SHP77 treated with DMSO at 0.1 percent for 48 hours (cell line): Measurements from ENCODE around the gene ARPC2.

Source experiments
- DNase-seq: peaks from one replicate; lab custom pipeline; 2025; lab: John Stamatoyannopoulos, UW

ARPC2 gene

DNA sequence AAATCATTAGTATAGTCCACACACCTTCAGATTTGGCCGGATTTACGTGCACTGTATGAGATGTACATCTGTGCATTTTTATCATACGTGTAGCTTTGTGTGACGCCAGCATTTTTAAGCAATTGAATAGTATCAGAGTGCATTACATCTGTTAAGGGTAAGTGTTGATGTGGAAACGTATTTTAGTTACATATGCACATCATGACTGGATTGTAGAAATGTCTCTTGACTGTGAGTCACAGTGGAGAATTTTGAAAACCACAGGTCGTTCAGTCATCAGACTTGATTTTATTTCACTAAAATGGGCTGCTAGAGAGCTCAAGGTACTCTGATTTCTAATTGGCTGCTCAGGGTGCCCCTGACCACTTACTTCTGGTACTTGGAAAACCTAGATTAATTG, 38.5 kb downstream of the ARPC2 start:
- DNase-seq: no peak

GRCh38 chr2:218256612-218257350, 39.8 kb downstream of the ARPC2 start:
- no peak for DNase-seq

DNA sequence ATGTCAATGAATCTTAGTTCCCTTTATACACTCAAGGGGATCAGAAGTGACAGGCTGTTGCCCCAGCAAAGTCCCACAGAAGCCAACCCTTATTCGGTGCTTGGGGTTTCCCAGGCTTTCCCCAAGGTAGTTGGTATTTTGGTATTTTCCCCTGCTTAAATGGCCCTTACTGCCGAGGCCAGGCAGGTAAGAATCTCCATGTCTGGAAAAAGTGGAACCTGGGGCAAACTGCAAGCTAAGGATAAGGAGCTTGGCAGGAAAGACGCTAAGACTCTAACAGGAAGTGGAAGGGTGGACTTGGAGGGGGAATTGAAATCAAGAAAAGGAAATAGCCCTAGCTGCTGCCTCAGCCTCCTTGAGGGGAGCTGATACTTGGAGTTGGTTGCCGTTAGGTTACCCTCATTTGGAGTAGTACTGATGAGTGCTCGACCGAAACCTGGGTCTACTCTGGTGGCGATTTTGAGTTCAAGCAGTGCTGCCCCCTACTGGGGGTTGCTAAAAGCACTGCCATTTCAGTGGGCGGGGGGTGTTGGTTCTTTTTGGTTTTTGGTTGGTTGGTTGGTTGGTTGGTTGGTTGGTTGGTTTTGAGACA, 40.5 kb downstream of the ARPC2 start:
- no peak for DNase-seq

DNA sequence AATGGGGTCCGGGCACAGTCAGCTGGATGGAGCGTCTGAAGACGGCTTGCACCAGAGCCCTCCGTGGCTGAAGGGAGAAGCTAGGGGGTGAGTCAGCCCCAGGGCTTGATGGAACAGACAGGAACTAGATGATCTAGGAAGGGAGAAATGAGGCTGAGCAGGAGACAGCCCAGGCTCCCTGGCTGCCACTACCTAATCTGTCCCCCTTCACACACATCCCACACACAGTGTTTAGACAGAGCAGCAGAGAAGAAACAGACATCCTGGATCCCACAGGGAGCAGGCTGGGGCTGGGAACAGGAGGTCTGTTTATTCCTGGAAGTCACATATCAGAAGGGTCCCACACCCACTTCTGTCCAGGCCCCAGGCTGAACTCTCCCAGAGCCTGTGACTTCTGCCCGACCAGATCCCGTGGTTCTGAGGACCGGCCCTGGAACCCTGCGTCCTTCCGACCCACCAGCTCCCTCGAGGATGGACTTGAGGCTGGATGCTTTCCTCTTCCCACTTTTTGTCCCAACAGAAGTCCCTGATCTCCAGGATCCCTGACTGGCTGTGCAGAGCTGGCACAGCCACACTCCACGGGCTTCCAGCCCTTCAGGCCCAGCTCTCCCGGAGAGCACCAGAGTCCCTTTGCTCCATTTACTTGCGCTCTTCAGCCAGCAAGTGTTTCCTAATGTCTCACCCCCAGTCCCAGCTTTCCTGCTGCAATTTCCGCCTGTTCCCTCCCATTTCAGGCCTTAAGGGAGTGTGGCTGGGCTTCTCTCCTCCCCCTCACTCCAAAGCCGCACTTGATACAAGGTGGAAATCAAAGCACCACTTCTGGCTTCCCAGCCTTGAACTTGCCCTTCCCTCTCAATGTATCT, 42.3 kb downstream of the ARPC2 start:
- no peak for DNase-seq

DNA sequence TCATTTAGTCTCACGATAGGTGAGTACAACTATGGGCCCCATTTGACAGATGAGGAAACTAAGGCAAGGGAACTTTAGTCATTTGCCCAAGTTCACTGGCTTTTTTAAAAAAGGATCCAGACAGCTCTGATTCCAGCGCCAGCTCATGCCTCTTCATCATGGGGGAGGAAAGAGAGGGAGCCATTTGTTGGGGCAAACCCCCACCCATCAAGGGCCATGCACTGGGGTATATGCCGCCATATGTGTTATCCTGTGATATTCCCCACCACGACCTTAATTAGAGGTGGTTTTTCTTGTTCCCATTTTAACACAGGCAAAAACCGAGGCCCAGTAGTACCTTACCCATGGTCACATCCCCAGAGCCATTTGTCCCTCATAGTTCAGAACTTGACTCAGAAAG, 43.2 kb downstream of the ARPC2 start:
- DNase-seq: no peak

- no peak for DNase-seq
Observed at GRCh38 chr2:218260742-218261422, 43.9 kb downstream of the ARPC2 start, which contains the start of gene GPBAR1. GPBAR1 (plus strand) TSS chr2:218261015; CDS start chr2:218262725, 1,710 bp downstream.

- DNase-seq: peak; percentile 13
Observed at GRCh38 chr2:218261423-218262236, 44.6 kb downstream of the ARPC2 start.

DNA sequence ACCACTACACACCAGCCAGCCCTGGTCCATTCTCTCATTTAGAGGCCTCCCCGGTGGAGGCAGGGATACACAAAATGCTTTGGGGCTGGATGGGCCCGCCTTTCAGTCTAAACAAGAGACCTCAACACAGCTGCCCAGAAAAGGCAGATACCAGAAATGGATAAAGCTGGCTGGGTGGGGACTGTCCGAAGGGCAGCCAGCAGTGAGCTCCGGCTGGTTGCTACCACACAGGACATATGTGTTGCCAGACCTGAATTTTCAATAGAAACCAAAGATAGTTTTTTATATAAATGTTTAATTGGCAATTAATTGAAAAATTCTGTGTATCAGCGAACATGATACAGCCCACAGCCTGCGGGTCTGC, 45.2 kb downstream of the ARPC2 start:
- no peak for DNase-seq

DNA sequence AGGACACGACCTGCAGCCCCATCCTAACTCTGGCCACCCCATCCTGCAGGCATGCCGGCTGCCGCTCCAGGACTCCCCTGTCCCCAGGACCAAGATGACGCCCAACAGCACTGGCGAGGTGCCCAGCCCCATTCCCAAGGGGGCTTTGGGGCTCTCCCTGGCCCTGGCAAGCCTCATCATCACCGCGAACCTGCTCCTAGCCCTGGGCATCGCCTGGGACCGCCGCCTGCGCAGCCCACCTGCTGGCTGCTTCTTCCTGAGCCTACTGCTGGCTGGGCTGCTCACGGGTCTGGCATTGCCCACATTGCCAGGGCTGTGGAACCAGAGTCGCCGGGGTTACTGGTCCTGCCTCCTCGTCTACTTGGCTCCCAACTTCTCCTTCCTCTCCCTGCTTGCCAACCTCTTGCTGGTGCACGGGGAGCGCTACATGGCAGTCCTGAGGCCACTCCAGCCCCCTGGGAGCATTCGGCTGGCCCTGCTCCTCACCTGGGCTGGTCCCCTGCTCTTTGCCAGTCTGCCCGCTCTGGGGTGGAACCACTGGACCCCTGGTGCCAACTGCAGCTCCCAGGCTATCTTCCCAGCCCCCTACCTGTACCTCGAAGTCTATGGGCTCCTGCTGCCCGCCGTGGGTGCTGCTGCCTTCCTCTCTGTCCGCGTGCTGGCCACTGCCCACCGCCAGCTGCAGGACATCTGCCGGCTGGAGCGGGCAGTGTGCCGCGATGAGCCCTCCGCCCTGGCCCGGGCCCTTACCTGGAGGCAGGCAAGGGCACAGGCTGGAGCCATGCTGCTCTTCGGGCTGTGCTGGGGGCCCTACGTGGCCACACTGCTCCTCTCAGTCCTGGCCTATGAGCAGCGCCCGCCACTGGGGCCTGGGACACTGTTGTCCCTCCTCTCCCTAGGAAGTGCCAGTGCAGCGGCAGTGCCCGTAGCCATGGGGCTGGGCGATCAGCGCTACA, 45.9 kb downstream of the ARPC2 start:
- DNase-seq: no peak

DNA sequence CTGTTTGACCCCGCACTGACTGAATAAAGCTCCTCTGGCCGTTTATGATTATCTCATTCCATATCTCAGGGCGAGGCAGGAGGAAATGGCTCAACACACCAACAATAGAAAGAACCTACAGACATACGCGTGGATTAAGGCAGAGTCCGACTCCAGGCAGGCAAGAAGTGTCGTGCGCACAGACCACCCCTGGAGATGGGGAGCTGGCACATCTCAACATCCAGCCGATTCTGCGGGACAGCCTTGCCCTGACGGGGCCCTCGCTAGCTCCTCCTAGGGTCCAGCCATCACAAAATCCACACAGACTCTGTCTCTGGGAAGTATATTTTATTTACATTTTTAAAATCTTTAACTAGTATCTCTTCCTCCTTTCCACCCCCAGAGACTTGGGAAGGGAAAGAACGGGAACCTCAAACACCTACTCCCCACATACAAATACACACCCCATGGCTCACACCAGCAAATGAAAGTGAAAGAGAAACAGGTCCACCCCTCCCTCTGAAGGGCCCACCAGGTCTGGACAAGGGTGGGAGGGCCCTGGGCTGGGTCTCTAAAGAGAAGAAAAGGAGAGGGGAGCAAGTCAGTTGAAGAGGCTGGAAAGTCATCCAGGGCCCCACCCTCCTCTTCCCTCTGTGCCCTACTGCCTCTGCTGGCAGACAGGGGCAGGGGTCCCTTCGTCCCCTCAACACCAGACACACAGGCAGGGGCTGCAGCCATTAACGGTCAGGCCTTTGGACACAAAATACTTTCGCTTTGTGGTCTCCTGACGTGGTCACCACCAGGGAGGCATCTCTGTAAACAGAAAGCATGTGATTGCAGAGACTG, 47.0 kb downstream of the ARPC2 start:
- no peak for DNase-seq

DNA sequence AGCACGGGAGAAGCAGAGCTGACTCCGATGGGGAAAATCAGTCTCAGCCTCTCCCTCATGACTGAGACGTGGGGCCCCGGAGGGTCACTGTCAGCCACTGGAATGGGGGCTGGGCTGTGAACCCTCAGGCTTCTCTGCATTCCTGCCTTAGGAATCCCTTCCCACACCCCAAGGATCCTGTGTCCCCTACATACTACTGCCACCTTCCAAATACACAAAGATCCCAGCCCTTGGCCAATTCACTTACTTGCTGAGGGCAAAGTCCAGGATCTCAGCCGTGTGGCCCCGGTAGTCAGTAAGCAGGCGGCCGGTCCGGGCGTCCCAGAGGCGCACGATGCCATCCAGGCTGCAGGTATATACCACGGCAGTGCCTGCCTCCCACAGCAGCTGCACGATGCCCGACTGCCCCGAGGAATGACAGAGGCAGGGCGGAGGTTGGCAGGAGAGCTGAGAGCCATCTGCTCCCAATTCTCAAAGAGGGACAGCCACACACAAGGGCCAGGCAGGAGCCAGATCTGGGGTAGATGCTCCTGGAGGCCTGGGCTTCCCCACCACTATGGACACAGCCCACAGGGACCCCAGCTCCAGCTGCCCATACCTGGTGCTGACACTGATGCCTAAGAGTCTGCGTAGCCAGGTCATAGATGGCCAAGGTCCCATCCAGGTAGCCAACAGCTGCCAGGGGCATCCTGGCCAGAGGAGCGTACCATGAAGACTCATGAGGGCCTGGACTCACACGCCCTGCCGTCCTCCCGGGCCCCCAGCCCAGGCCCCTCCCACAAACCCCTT, 48.0 kb downstream of the ARPC2 start:
- DNase-seq: no peak

DNA sequence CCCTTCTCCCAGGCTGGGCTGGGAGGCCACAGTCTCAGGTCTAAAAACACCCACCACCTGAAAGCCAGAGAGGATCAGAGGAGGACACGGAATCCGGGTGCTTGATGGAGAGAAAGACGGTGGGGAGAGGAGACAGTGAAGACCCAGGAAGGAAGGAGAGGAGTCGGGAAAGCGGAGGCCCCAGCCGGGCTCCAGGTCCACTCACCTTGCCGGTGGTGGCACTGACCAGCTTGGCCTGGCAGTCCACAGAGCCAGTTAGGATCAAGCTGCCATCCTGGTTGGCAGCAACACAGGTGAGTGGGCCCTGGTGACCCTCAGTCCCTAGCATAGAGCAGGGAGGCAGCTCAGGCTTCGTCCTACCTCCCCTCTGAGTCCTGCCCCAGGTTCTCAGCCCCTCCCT, 48.6 kb downstream of the ARPC2 start:
- no peak for DNase-seq

DNA sequence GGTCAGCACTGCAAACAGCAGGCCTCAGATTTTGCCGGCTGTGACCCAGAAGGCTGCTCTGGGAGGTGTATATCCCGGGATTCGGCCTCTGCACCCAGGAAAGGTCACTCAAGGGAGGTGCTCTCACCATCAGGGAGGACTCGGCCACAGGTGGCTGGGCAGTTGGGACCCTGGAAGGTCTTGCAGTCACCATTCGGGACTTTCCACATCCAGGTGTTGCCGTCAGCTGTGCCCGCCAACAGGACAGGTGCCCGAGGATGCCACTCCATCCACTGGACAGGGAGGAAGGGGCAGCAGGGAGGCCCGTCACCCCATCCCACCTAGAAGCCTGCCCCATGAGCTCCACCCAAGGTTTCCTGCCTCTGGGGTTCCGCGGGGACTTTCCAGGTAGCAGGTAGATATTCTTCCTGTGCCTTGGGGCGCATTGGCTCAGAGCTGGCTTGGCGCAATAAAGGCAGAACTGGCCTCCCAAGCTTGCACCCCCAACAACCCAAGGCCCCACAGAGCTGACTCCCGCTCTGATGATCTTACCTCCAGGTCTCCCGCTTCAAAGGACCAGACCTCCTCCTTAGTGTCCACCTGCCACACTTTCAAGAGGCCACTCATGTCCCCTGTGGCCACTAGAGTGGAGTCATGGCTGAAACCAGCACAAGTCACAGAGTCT, 49.5 kb downstream of the ARPC2 start:
- no peak for DNase-seq

DNA sequence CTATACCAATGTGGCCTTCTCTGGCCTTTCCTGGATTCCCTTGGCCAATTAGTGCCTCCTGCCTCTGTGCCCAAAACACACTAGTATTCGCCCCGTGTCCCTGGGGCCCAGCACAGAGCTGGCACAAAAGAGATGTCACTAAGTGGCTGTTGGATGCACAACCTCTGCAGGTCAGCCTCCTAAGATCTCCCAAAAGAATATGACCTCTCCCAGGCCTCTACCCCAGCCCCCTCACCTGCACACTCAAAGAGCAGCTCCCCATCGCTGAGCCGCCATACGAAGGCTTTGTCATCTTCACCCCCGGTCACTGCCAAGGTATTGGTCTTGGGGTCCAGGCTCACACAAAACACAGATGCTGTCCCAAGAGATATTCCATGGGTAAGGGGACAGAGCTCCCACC, 50.3 kb downstream of the ARPC2 start:
- DNase-seq: no peak

- DNase-seq: peak; percentile 97
Observed at GRCh38 chr2:218269900-218270720, 53.1 kb downstream of the ARPC2 start, which contains the start of the genes AAMP and PNKD. AAMP (minus strand) TSS chr2:218270137; CDS start chr2:218270086, 51 bp downstream. PNKD (plus strand) TSS chr2:218270519; CDS start chr2:218270536, 17 bp downstream.

- no peak for DNase-seq
Observed at GRCh38 chr2:218270721-218271486, 53.9 kb downstream of the ARPC2 start.
